Kidney tubule cell (primary cell): ENCODE measurements around the gene DENND6A.
A peak's percentile ranks its signal among the peaks of the same experiment; 100 is the strongest.
"Not testable (repeated sequence)": the region's sequence is repeated elsewhere in the genome, so short reads cannot be mapped to it uniquely, and the experiment has no call there.

Experiments used
- DNase-seq: peaks from one replicate; pipeline ENCODE4 v3.0.0-alpha.2; 2018; ENCODE audit warnings: low spot score

DENND6A gene

DNA sequence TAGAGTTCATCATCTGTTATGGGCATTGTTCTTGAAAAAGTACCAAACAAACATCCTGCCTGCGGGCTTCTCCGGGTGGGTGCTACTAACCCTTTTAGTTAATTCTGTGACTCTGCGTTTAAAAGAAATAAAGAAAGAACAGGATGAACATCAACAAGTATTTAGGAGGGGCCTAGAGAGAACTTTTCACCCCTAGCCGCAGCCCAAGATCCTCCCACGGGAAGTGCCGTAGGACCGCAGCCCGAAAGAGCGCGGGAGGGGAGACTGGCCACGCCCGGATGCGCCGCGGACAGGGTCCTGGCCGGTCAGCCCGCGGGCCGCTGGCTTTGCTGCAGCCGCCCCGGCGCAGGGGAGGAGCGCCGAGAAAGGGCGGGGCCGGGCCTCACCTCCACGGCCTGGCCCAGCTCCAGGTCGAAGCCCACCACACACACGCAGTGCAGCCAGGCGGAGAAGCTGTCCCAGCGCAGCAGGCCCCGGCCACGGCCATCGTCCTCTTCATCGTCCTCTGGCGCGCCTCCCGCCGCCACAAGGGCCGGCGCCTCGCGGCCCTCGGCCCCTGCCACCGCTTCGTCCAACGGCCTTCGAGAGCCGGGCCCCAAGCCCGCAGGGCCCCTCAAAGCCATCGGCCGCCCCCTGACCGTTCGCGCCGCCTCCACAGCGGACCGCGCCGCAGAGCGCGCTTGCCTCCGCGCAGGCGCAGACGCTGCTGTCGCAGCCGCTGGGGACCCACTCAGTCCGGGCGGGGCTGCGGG is at the start of gene DENND6A:
Gene DENND6A (minus strand): TSS at position 682 of the 752 bp plus-strand sequence. CDS start 59 bp downstream, at position 623.
- DNase-seq: peak; percentile 95

DNA sequence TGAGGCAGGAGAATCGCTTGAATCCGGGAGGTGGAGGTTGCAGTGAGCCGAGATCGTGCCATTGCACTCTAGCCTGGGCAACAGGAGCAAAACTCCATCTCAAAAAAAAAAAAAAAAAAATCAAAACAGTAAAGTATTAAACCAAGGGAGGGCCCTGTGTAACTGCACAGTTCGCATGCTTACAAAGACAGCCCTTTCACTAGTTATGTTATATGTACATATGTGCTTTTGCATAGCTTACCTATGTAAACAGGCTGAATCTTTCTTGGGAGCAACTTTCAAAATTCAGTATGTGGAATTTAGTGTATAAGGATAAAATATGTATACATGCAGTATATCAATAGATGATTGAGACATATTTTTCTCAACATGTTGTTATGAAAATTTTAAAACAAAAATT is 47.1 kb upstream of the DENND6A start:
- no peak for DNase-seq

DNA sequence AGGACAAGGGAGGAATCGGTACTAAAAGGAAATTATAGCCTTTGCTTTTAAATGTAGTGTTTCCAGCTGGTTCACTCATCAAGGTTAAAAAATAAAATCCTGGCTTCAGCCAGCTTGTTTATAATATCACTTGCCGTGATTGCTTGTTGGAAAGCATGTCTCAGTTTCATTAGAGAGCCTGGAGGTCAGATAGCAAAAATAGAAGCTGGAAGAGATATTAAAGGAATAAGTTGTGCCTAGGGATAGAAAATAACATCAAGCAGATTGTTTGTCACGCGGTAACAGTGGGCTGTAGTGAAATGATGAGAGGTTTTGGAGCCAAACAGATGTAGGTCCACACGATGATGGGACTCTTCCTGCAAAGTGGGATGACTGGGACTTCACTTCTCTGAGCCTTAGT is 45.5 kb upstream of the DENND6A start:
- no peak for DNase-seq

DNA sequence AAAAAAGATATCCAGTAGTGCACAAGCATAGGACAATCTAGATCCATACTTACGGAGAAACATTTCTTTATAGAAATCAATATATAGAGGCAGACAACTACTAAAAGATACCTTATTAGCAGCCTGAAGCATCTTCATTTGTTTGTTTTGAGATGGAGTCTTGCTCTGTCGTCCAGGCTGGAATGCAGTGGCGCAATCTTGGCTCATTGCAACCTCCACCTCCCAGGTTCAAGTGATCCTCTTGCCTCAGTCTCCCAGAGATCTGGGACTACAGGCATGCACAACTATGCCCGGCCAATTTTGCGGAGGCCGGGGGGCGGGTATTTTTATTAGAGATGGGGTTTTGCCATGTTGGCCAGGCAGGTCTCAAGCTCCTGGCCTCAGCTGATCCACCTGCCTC is 45.0 kb upstream of the DENND6A start:
- DNase-seq: no peak

DNA sequence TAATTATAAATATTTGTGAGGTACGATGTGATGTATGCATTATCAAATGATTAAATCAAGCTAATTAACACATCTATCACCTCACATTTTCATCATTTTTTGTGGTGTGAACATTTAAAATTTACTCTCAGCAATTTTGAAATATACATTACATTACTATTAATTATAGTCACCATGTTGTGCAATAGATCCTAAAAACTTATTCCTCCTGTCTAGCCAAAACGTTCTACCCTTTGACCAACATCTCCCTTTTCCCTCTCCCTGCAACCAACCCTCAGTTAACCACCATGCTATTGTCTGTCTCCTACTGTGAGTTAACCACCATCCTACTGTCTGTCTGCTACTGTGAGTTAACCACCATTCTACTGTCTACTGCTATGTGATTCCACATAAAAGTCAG is 42.5 kb upstream of the DENND6A start:
- DNase-seq: no peak

GRCh38 chr3:57733790-57734189 is 40.9 kb upstream of the DENND6A start:
- DNase-seq: peak; percentile 51

DNA sequence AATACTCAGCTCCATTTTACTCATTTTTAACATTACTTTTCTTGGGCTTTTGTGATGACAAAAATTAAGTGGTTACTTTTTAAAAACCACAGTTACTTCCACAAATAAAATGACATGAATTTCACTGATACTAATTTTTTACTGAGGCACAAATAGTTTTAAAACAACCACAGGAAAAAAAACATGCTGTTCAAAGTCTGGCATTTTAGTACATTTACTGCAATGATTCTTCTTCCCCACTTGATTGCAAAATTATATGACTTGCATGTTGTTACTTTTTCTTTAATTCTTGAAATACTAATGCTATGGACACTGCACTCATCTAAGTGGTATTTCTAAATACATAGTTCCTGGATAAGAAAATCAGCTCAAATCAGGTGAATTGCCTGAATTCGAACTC is 38.4 kb upstream of the DENND6A start:
- DNase-seq: no peak

DNA sequence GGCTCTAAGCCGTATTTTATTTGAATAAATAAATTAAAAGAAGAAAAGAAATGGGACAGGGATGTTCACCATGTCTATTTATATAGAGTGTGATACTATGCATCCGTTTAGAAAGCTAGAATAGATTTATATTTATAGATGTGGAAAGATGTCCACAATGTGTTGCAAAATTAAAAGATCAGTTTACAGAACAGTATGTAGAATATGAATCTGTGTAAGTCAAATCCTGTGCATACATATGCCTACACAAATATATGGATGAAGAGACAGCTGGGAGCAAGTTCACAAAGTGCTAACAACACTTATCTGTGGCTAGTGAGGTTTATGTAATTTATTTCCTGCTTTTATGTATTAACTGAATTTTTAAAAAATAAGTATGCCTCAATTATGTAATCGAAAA is 37.8 kb upstream of the DENND6A start:
- DNase-seq: no peak

- DNase-seq: no peak
These were observed 36.6 kb upstream of the DENND6A start for GRCh38 chr3:57729334-57730045.

DNA sequence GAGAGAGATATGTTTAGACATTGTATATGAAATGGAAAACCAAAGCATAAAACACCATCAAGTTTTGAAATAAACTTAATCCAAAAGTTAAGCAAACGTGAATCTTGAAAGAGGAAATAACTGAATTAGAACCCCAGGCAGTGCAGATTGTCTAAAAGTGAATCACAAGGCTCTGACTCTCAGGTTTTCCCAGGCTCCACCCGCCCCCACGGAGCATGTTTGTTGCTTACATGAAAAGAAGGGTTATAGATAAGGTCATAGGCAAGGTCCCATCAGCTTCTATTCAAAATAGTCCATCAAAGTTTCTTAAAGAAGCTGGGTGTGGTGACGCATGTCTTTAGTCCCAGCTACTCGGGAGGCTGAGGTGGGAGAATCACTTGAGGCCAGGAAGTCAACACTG is 34.2 kb upstream of the DENND6A start:
- peak; percentile 33 for DNase-seq

- DNase-seq: no peak
These were observed 33.5 kb upstream of the DENND6A start for GRCh38 chr3:57726397-57726796.

DNA sequence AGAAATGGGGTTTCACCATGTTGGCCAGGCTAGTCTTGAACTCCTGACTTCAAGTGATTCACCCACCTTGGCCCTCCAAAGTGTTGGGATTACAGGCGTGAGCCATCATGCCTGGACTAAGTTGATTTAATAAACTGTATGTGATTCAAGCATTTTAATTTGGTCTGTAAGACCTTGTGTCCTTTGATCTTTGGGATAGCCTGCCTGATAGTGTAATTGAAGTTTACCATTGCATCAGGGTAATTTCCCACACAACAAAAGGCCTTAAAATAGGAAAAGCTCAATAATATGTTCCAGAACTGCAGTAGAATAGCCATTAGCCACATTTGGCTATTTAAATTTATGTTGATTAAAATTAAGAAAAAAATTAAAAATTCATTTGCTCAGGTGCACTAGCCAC is 25.2 kb upstream of the DENND6A start:
- no peak for DNase-seq

DNA sequence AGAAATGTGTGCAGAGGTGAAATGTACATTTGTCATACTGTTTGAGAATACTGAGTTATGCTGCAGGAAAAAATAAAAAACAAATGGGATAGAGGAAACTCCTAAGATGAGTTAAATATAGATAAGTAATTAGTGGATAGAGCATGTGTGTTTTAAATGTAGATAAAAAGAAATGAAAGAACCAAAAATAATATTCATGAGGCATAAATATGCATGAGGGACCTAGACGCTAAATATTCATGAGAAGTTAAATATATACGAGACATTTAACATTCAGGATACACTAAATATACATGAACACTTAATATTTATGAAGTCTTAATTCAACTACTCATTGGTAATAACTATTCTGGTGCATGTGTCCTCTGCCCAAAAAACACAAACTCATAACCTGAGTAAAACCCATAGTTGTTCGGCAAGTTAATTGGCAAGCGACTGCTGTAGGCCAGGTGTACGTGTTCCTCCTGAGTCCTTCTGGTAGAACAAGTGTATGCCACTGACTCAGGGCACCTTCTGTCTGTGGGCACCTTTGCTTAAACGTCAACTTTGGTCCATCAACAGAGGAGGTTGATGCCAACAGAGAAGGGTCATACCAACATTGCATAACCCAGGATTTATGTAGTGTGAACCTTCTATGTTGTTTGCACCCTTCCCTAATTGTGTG is 24.5 kb upstream of the DENND6A start:
- DNase-seq: no peak

GRCh38 chr3:57715686-57716085 is 22.8 kb upstream of the DENND6A start:
- no peak for DNase-seq

DNA sequence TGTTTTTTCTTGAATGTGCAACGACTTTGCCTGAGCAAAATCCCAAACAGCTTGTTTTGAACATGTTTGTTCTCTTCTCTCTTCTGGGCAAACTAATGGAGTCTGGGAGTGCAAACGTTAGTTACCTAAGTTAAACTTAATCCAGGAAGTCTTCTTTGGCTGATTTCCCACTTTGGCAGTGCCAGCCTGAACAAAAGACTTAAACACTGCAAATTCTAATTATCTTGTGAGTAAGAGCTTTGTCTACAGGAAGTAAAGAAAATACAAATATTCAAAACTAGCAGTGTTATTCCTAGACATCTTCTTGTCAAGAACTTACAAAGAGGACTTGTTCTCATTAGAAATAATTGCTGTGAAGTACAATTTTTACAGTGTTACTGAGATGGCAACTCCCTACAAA is 16.7 kb upstream of the DENND6A start:
- peak; percentile 77 for DNase-seq

- DNase-seq: no peak
These were observed 16.2 kb upstream of the DENND6A start for GRCh38 chr3:57709031-57709430.

DNA sequence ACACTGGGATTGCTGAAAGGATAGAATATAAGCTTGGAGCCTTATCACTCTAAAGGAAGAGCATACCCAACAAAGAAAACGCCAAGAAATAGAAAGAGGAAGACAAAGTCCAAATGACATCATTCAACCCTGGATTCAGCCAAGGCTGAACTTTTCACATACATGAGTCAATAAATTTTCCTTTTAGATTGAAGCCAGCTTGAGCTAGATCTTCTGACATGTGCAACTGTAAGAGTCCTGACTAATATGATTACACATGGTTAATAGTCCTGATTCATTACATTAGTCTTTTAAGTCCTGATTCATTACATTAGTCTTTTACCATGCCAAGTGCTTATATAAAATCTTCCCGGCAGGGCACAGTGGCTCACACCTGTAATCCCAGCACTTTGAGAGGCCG is 13.6 kb upstream of the DENND6A start:
- peak; percentile 93 for DNase-seq

DNA sequence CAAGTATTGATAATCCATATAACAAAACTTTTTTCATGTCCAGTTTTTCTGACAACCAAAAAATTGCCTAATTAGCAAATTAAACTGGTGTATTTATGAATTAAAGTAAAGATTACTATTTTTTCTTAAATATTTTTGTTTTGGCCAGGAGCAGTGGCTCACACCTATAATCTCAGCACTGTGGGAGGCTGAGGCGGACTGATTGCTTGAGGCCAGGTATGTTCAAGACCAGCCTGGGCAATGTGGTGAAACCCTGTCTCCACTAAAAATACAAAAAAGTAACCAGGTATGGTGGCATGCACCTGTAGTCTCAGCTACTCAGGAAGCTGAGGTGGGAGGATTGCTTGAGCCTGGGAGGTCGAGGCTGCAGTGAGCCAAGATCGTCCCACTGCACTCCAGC is 12.5 kb upstream of the DENND6A start:
- DNase-seq: not testable (repeated sequence)

DNA sequence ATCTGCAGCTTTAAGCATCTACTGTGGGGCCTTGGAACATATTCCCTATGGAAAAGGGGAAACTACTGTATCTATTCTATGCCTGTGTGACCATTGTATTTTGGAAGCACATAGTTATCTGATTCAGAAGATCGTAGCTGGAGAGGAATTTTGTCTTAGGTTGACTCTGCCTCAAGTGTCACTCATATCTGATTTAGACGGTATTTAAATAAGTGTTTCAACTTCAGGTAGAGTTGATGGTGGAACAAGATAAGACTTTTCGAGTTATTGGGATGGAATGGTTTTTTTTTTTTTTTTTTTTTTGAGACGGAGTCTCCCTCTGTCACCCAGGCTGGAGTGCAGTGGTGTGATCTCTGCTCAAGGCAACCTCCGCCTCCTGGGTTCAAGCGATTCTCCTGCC is 8.9 kb upstream of the DENND6A start:
- DNase-seq: no peak

DNA sequence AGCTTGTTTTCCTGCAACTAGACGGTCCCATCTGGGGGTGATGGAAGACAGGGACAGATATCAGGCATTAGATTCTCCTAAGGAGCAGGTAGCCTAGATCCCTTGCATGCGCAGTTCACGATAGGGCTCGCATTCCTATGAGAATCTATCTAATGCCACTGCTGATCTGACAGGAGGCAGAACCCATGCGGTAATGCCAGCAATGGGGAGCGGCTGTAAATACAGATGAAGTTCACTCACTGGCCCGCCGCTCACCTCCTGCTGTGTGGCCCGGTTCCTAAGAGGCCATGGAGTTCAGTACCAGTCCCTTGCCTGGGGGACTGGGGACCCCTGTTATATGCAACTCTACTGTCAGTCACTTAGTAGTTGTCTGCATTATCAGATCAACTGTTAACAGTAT is 7.9 kb upstream of the DENND6A start:
- DNase-seq: no peak

DNA sequence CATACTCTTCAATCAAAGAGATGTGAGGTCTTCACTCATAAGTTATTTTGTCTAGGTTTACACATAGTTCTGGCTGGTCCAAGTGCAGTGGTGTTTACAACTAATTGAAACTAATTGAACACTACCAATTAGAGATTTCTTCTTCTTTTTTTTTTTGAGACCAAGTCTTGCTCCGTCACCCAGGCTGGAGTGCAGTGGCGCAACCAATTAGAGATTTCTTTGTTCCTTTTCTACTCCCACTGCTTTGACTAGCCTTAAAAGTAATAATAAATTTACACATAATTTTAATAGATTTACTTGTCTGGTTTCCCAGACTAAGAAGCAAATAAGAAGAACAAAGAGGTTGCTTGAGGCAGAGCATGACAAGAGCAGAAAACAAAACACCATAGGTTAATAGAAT is 6.7 kb upstream of the DENND6A start:
- no peak for DNase-seq

- DNase-seq: peak; percentile 29
These were observed 4.0 kb upstream of the DENND6A start for GRCh38 chr3:57696801-57697321.

- DNase-seq: peak; percentile 73
These were observed 1.3 kb upstream of the DENND6A start for GRCh38 chr3:57694146-57694545.
